IMR-90 (cell line): ENCODE results near the gene OR52N5.

Experiments used
- BHLHE40 ChIP-seq: fragments of 150-350 bp; IDR thresholded peaks from 2 replicates; pipeline ENCODE4 v1.6.1; 2016; ENCODE audit warnings: mild to moderate bottlenecking, low read depth, low read length
- CEBPB ChIP-seq: IDR thresholded peaks from 2 replicates; pipeline ENCODE4 v1.6.1; 2012; ENCODE audit warnings: low read depth, low read length, improper control_type of control experiment
- CHD1 ChIP-seq: IDR thresholded peaks from 2 replicates; pipeline ENCODE4 v1.6.1; 2012; ENCODE audit warnings: low read depth, low read length, improper control_type of control experiment
- ELK1 ChIP-seq: fragments of 150-350 bp; IDR thresholded peaks from 2 replicates; pipeline ENCODE4 v1.6.1; 2016; ENCODE audit warnings: low read depth, mild to moderate bottlenecking, low read length, moderate library complexity, borderline replicate concordance
- FOS ChIP-seq: fragments of 150-350 bp; IDR thresholded peaks from 2 replicates; pipeline ENCODE4 v1.6.1; 2016; ENCODE audit warnings: low read depth, low read length
- MAFK ChIP-seq: IDR thresholded peaks from 2 replicates; pipeline ENCODE4 v1.6.1; 2012; ENCODE audit warnings: low read depth, low read length, improper control_type of control experiment
- MAZ ChIP-seq: IDR thresholded peaks from 2 replicates; pipeline ENCODE4 v1.6.1; 2012; ENCODE audit warnings: low read depth, mild to moderate bottlenecking, low read length, improper control_type of control experiment, moderate library complexity, borderline replicate concordance
- MXI1 ChIP-seq: IDR thresholded peaks from 2 replicates; pipeline ENCODE4 v1.6.1; 2012; ENCODE audit warnings: low read depth, mild to moderate bottlenecking, low read length, moderate library complexity, borderline replicate concordance
- POLR2A ChIP-seq: IDR thresholded peaks from 2 replicates; pipeline ENCODE4 v1.6.1; 2012; ENCODE audit warnings: mild to moderate bottlenecking, low read depth, low read length
- RAD21 ChIP-seq: IDR thresholded peaks from 2 replicates; pipeline ENCODE4 v1.6.1; 2012; ENCODE audit warnings: low read length, improper control_type of control experiment
- RFX5 ChIP-seq: IDR thresholded peaks from 2 replicates; pipeline ENCODE4 v1.8.0; 2012; ENCODE audit warnings: low read depth, mild to moderate bottlenecking, low read length, moderate library complexity
- SMC3 ChIP-seq: fragments of 150-350 bp; IDR thresholded peaks from 2 replicates; pipeline ENCODE4 v1.6.1; 2016; ENCODE audit warnings: low read depth, mild to moderate bottlenecking, antibody characterized with exemption, low read length, moderate library complexity
- USF2 ChIP-seq: fragments of 150-350 bp; IDR thresholded peaks from 2 replicates; pipeline ENCODE4 v1.6.1; 2017; ENCODE audit warnings: mild to moderate bottlenecking, antibody characterized with exemption, low read length, low read depth
- TF ChIP-seq, protein P1 (sequence below): conservative IDR thresholded peaks from 2 replicates; pipeline ENCODE4 v1.5.1; 2012; ENCODE audit warnings: mild to moderate bottlenecking, low read depth, low read length, improper control_type of control experiment

DNA sequence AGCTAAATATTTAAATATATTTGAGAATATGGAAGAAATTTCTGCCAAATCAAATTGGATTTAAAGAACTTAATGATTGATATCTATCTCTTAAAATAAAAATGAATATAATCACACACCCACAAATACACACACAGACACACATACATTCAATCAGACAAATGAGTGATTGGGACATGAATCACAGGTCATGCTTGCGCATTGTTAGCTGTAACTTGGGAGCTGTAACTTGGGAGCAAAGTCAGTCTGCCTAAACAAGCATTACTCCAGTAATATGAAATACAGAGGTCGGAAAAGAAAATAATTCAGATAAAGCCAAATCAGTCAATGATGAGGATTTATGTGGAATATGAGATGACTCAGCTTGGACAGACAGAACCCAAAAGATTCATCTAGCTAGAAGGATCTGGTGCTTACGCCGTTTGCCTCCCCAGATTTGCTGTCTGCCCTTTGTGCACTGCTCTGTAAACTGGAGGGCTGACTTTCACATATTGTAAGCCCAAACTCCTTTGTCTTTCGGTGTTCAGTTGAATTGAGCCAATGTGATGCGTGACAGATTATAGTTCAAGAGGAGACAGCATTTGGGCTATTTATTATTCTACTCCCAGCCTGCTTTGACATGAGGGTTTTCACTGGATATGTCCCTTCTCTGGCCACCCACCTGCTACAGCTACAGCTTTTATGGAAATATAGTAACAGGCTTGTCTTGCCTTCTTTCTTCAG lies 45.3 kb downstream of the OR52N5 start:
- TF ChIP-seq, protein P1, sequence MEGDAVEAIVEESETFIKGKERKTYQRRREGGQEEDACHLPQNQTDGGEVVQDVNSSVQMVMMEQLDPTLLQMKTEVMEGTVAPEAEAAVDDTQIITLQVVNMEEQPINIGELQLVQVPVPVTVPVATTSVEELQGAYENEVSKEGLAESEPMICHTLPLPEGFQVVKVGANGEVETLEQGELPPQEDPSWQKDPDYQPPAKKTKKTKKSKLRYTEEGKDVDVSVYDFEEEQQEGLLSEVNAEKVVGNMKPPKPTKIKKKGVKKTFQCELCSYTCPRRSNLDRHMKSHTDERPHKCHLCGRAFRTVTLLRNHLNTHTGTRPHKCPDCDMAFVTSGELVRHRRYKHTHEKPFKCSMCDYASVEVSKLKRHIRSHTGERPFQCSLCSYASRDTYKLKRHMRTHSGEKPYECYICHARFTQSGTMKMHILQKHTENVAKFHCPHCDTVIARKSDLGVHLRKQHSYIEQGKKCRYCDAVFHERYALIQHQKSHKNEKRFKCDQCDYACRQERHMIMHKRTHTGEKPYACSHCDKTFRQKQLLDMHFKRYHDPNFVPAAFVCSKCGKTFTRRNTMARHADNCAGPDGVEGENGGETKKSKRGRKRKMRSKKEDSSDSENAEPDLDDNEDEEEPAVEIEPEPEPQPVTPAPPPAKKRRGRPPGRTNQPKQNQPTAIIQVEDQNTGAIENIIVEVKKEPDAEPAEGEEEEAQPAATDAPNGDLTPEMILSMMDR: no peak
- TF ChIP-seq SMC3: no peak
- no peak for TF ChIP-seq ELK1
- no peak for TF ChIP-seq RAD21
- no peak for TF ChIP-seq BHLHE40
- TF ChIP-seq MXI1: no peak
- no peak for TF ChIP-seq FOS
- no peak for TF ChIP-seq POLR2A
- no peak for TF ChIP-seq MAFK
- no peak for TF ChIP-seq RFX5
- no peak for TF ChIP-seq MAZ
- no peak for TF ChIP-seq CEBPB
- no peak for TF ChIP-seq USF2
- TF ChIP-seq CHD1: no peak
